Tibial nerve (tissue), 3 donors: ENCODE results near the gene BRINP3.

Experiments
- POLR2A ChIP-seq, 2 donors: fragments of 450-650 bp; IDR thresholded peaks; one replicate each; pipeline ENCODE4 v1.6.1; 2017; ENCODE audit warnings: antibody characterized with exemption in 2 of 2, mild to moderate bottlenecking in 2 of 2, moderate library complexity in 2 of 2
- TF ChIP-seq, protein P1 (sequence below), 5 experiments: fragments of 200-600 bp in 3 of 5; fragments of 450-650 bp in 2 of 5; sonication (generic) in 3 of 5; IDR thresholded peaks; one replicate each; pipeline ENCODE4 v1.5.1; 2016 to 2019; ENCODE audit warnings: antibody characterized with exemption in 5 of 5, mild to moderate bottlenecking in 3 of 5, moderate library complexity in 2 of 5

DNA sequence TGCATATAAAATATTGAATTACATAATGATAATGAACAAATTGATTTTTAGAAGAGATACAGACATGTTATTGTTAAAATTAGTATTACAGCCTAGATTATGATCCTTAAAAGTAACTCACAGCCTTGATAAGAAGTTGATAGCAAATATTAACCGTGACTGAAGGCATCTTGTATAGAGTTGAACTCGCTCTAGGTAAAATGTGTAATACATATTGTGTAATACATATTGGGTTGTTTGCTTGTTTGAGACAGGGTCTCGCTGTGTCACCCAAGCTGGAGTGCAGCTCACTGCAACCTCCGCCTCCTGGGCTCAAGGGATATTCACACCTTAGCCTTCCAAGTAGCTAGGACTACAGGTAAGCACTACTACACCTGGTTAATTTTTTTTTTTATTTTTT lies 269.9 kb downstream of the BRINP3 start:
- TF ChIP-seq, protein P1, sequence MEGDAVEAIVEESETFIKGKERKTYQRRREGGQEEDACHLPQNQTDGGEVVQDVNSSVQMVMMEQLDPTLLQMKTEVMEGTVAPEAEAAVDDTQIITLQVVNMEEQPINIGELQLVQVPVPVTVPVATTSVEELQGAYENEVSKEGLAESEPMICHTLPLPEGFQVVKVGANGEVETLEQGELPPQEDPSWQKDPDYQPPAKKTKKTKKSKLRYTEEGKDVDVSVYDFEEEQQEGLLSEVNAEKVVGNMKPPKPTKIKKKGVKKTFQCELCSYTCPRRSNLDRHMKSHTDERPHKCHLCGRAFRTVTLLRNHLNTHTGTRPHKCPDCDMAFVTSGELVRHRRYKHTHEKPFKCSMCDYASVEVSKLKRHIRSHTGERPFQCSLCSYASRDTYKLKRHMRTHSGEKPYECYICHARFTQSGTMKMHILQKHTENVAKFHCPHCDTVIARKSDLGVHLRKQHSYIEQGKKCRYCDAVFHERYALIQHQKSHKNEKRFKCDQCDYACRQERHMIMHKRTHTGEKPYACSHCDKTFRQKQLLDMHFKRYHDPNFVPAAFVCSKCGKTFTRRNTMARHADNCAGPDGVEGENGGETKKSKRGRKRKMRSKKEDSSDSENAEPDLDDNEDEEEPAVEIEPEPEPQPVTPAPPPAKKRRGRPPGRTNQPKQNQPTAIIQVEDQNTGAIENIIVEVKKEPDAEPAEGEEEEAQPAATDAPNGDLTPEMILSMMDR (IDR thresholded peaks at IDR 0.05) = no peak
- no peak for TF ChIP-seq POLR2A (IDR thresholded peaks at IDR 0.05)
